ENCODE data around the gene TRIM66.

DNA sequence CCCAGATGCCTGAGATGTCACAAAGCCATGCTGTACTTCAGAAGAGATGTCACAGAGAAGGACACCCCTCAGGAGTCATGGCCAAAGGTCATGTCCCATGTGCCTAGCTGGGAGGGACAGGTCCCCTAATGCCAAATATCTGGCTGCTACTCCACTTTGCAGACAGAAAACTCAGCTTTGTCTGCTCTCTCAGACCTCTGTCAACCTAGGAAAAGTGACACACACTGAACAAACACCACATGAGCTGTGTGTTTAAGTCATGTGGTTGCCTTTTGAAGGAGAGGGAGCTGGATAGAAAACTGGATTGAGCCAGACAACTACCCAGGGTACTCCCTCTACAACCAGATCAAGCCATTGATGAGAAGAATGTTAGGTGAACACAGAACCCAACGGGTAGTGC, 3.5 kb downstream of the TRIM66 start:
- TF ChIP-seq CBX8 (IDR thresholded peaks at IDR 0.05; ENCODE audit: borderline replicate concordance, low read depth, low read length) (no peak), EZH2 (IDR thresholded peaks at IDR 0.05; ENCODE audit: low read depth, low read length, severe bottlenecking) (no peak), POLR2A (IDR thresholded peaks at IDR 0.05; ENCODE audit: control extremely low read depth in 1 of 2, low read depth in 2 of 2, low read length in 2 of 2) (no peak), NRF1 (IDR thresholded peaks at IDR 0.05; ENCODE audit: low read depth, low read length) (no peak), TCF12 (IDR thresholded peaks at IDR 0.05; ENCODE audit: low read depth, low read length) (no peak), TEAD4 (IDR thresholded peaks at IDR 0.05; ENCODE audit: low read depth, low read length) (no peak), SIRT6 (IDR thresholded peaks at IDR 0.05; ENCODE audit: low read length) (no peak), SUZ12 (IDR thresholded peaks at IDR 0.05; ENCODE audit: low read length) (no peak), JUN (IDR thresholded peaks at IDR 0.05; ENCODE audit: low read depth, low read length) (no peak)
- TF ChIP-seq, protein P1, sequence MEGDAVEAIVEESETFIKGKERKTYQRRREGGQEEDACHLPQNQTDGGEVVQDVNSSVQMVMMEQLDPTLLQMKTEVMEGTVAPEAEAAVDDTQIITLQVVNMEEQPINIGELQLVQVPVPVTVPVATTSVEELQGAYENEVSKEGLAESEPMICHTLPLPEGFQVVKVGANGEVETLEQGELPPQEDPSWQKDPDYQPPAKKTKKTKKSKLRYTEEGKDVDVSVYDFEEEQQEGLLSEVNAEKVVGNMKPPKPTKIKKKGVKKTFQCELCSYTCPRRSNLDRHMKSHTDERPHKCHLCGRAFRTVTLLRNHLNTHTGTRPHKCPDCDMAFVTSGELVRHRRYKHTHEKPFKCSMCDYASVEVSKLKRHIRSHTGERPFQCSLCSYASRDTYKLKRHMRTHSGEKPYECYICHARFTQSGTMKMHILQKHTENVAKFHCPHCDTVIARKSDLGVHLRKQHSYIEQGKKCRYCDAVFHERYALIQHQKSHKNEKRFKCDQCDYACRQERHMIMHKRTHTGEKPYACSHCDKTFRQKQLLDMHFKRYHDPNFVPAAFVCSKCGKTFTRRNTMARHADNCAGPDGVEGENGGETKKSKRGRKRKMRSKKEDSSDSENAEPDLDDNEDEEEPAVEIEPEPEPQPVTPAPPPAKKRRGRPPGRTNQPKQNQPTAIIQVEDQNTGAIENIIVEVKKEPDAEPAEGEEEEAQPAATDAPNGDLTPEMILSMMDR (IDR thresholded peaks at IDR 0.05; ENCODE audit: control extremely low read depth in 1 of 3, insufficient read depth in 1 of 3, low read depth in 1 of 3, low read length in 3 of 3): no peak
- TF ChIP-seq, protein P2, sequence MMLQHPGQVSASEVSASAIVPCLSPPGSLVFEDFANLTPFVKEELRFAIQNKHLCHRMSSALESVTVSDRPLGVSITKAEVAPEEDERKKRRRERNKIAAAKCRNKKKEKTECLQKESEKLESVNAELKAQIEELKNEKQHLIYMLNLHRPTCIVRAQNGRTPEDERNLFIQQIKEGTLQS (IDR thresholded peaks at IDR 0.05; ENCODE audit: insufficient read depth, low read depth, low read length): no peak
- TF ChIP-seq, protein P3, sequence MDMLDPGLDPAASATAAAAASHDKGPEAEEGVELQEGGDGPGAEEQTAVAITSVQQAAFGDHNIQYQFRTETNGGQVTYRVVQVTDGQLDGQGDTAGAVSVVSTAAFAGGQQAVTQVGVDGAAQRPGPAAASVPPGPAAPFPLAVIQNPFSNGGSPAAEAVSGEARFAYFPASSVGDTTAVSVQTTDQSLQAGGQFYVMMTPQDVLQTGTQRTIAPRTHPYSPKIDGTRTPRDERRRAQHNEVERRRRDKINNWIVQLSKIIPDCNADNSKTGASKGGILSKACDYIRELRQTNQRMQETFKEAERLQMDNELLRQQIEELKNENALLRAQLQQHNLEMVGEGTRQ (IDR thresholded peaks at IDR 0.05; ENCODE audit: low read length): no peak
